Measurements from ENCODE around the gene KLK14.

The KLK14 gene

DNA sequence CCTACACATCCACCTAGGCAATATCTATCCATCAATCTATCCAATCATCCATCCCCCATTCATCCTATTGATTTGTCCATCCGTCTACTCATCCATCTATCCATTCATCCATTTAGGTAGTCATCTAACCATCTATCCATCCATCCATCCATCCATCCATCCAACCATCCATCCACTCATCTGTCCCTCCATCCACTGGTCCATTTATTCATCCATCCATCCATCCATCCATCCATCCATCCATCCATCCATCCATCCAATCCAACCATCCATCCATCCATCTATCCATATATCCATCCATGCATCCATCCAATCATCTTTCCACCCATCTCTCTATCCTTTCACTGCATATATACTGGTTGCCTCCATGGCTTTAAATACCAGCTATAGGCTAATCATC, 21.7 kb downstream of the KLK14 start:
- Histone ChIP-seq H3K27me3 (peaks cover 80% of the 10 kb centered on the region), H3K36me3 (no peaks in the 10 kb centered on the region), H3K4me1 (ENCODE audit: control insufficient read depth in 1 of 2, insufficient read depth in 1 of 2, low read depth in 1 of 2, low read length in 1 of 2) (no peaks in the 10 kb centered on the region), H3K27ac (no peak overlapping the region), H3K9me3 (no peaks in the 10 kb centered on the region), H3K4me3 (ENCODE audit: low read depth in 1 of 2, low read length in 1 of 2) (no peak overlapping the region)
- no peak for TF ChIP-seq CTCF (IDR thresholded peaks at IDR 0.05)

DNA sequence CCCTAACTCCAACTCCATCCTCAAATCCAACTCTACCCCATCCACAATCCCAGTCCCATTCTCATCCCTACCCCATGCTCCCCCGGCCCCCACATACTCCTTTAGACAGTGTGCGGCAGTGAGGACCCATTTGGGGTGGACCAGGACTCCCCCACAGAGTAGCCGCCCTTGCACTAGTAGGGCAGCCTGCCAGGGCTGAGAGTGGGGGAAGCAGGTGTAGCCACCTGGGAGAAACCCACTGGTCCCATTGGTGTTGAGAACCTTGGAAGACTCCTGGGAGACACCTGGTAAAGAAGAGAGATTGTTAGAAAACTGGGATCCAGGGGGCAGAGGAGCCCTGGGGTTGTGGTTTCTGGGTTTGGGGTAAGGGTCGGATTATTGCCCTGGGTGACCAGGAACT, 22.4 kb downstream of the KLK14 start:
- TF ChIP-seq CTCF (IDR thresholded peaks at IDR 0.05) = no peak
- Histone ChIP-seq H3K27me3 (peaks cover 78% of the 10 kb centered on the region), H3K4me3 (ENCODE audit: low read depth in 1 of 2, low read length in 1 of 2) (no peak overlapping the region)

GRCh38 chr19:51059715-51060114, 23.0 kb downstream of the KLK14 start:
- Histone ChIP-seq H3K4me3 (ENCODE audit: low read depth in 1 of 2, low read length in 1 of 2) (no peak overlapping the region), H3K9me3 (no peaks in the 10 kb centered on the region), H3K36me3 (no peaks in the 10 kb centered on the region), H3K27ac (no peak overlapping the region), H3K4me1 (ENCODE audit: control insufficient read depth in 1 of 2, insufficient read depth in 1 of 2, low read depth in 1 of 2, low read length in 1 of 2) (no peaks in the 10 kb centered on the region), H3K27me3 (peaks cover 72% of the 10 kb centered on the region)
- TF ChIP-seq CTCF (IDR thresholded peaks at IDR 0.05) = no peak

More for the DNA sequence above, 22.4 kb downstream of the KLK14 start:
- H3K9me3 ChIP-seq = no peaks in the 10 kb centered on the region
- no peaks in the 10 kb centered on the region for H3K36me3 ChIP-seq
- H3K4me1 ChIP-seq (ENCODE audit: control insufficient read depth in 1 of 2, insufficient read depth in 1 of 2, low read depth in 1 of 2, low read length in 1 of 2) = no peaks in the 10 kb centered on the region
- no peak overlapping the region for H3K27ac ChIP-seq

GRCh38 chr19:51055866-51056265, 26.8 kb downstream of the KLK14 start:
- H3K27me3 ChIP-seq = peaks cover 51% of the 10 kb centered on the region
- no peaks in the 10 kb centered on the region for H3K4me1 ChIP-seq (ENCODE audit: control insufficient read depth in 1 of 2, insufficient read depth in 1 of 2, low read depth in 1 of 2, low read length in 1 of 2)
- H3K4me3 ChIP-seq (ENCODE audit: low read depth in 1 of 2, low read length in 1 of 2) = no peak overlapping the region
- no peak for TF ChIP-seq CTCF (IDR thresholded peaks at IDR 0.05)
- H3K36me3 ChIP-seq = no peaks in the 10 kb centered on the region
- no peaks in the 10 kb centered on the region for H3K9me3 ChIP-seq
- no peak overlapping the region for H3K27ac ChIP-seq

DNA sequence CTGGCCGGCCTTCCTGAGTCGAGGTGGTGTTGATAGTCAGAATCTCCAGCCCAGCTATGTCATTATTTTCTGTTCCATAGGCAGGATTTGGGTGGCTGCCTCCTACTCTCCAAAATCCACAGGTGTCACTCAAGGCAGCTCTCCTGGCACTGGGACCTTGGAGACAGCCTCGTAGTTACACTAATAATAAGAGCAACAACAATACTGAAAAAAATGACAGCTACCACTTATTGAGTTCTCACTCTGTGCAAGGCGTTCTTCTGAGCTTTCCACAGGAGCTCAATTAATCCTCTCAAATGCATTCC, 35.7 kb downstream of the KLK14 start:
- Histone ChIP-seq H3K27me3 (peaks cover 30% of the 10 kb centered on the region), H3K9me3 (no peaks in the 10 kb centered on the region), H3K27ac (no peak overlapping the region), H3K4me1 (ENCODE audit: control insufficient read depth in 1 of 2, insufficient read depth in 1 of 2, low read depth in 1 of 2, low read length in 1 of 2) (no peaks in the 10 kb centered on the region), H3K36me3 (no peaks in the 10 kb centered on the region), H3K4me3 (ENCODE audit: low read depth in 1 of 2, low read length in 1 of 2) (no peak overlapping the region)
- TF ChIP-seq CTCF (IDR thresholded peaks at IDR 0.05) = no peak

GRCh38 chr19:51044327-51044726, 38.4 kb downstream of the KLK14 start:
- H3K9me3 ChIP-seq = no peaks in the 10 kb centered on the region
- no peak overlapping the region for H3K27ac ChIP-seq
- H3K27me3 ChIP-seq = peaks cover 29% of the 10 kb centered on the region
- no peak for TF ChIP-seq CTCF (IDR thresholded peaks at IDR 0.05)
- H3K4me3 ChIP-seq (ENCODE audit: low read depth in 1 of 2, low read length in 1 of 2) = no peak overlapping the region
- no peaks in the 10 kb centered on the region for H3K4me1 ChIP-seq (ENCODE audit: control insufficient read depth in 1 of 2, insufficient read depth in 1 of 2, low read depth in 1 of 2, low read length in 1 of 2)
- H3K36me3 ChIP-seq = no peaks in the 10 kb centered on the region
